ENCODE results near the gene TMEM250.

Gene TMEM250

GRCh38 chr9:136137321-136138265 lies 18.9 kb upstream of the TMEM250 start:
- no peak for DNase-seq (ENCODE audit: insufficient read length)
- TF ChIP-seq POLR2A (IDR thresholded peaks at IDR 0.05; ENCODE audit: low read depth, low read length) (no peak), POLR2AphosphoS5 (IDR thresholded peaks at IDR 0.05; ENCODE audit: low read depth, low read length) (no peak), TAF1 (IDR thresholded peaks at IDR 0.05; ENCODE audit: borderline replicate concordance, low read depth, low read length) (no peak)
- no peak for FAIRE-seq

DNA sequence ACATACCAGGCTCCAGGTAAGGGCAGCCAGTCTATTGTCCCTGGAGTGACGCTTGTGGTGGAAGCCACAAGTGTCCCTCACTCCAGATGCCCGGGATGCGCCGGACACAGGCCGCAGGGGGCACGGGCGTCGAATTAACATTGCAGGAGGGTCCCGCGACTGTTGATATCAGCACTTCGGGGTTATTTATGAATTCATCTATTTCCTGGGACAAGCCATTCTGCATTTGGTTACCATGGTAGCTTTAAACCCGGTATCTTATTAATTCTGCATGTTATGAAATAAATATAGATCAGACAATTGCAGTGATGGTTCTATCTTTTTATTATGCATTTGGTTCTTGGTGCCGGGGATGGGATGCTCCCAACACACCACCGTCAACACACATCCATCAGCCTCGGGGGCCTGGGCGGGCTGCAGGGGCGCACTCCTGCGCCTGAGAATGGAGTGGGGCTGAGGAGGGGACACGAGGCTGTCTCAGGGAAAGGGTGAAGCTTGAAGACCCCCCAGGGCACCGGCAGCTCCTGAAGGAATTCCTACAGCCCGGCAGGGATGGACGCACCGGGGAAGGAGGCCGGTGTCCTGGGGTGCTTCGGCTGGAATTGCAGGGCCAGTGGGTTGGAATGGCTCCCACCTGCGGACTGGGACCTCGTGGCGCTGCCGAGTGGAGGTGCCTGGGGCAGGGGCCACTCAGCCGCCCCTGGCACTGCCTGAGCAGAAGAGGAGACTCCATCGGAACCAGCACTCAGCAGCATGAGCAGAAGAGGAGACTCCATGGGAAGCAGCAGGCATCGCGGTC lies 17.7 kb upstream of the TMEM250 start:
- no peak for TF ChIP-seq POLR2AphosphoS5 (IDR thresholded peaks at IDR 0.05; ENCODE audit: low read depth, low read length)
- TF ChIP-seq POLR2A (IDR thresholded peaks at IDR 0.05; ENCODE audit: low read depth, low read length): no peak
- TF ChIP-seq TAF1 (IDR thresholded peaks at IDR 0.05; ENCODE audit: borderline replicate concordance, low read depth, low read length): no peak
- DNase-seq (ENCODE audit: insufficient read length): no peak
- FAIRE-seq: no peak

DNA sequence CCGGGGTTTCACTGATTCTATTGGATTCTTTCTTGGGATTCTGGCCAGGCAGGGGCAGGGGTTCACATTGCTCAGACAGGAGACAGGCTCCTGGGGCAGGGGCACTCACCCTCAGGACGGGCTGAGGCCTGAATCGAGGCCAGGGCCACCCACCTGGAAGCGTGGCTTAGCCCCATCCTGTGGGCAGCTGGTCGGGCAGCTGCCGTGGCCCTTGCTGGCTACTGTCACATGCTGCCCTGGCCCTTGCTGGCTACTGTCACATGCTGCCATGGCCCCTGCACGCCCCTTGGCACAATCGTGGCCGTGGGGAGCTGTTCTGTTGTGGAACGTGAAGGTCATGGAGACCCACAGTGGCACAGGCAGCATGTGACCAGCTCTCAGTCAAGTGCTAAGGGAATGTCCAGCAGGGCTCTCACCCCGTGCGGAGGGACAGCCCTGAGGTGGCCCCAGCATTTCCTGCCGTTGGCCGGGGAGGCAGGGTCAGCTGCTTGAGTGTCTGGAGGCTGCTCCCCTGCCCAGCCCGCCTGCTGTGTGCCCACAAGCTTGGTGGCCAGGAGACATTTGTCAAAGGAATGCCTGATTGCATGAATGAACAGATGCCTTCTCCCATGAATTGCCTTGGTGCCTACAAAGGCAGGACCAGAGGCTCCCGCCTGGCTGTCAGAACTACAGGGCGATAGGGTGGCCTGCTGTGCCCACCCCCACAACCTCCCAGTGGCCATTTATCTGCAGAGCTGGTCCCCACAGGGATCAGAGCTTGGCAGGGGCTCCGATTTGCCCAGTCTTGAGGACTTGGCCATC lies 16.9 kb upstream of the TMEM250 start:
- TF ChIP-seq TAF1 (IDR thresholded peaks at IDR 0.05; ENCODE audit: borderline replicate concordance, low read depth, low read length) (no peak), POLR2A (IDR thresholded peaks at IDR 0.05; ENCODE audit: low read depth, low read length) (no peak), POLR2AphosphoS5 (IDR thresholded peaks at IDR 0.05; ENCODE audit: low read depth, low read length) (no peak)
- DNase-seq (ENCODE audit: insufficient read length) (no peak), FAIRE-seq (no peak)

- no peak for FAIRE-seq
- DNase-seq (ENCODE audit: insufficient read length): no peak
- TF ChIP-seq POLR2AphosphoS5 (IDR thresholded peaks at IDR 0.05; ENCODE audit: low read depth, low read length) (no peak), TAF1 (IDR thresholded peaks at IDR 0.05; ENCODE audit: borderline replicate concordance, low read depth, low read length) (no peak)
These were observed 15.3 kb upstream of the TMEM250 start for GRCh38 chr9:136133959-136134484.

DNA sequence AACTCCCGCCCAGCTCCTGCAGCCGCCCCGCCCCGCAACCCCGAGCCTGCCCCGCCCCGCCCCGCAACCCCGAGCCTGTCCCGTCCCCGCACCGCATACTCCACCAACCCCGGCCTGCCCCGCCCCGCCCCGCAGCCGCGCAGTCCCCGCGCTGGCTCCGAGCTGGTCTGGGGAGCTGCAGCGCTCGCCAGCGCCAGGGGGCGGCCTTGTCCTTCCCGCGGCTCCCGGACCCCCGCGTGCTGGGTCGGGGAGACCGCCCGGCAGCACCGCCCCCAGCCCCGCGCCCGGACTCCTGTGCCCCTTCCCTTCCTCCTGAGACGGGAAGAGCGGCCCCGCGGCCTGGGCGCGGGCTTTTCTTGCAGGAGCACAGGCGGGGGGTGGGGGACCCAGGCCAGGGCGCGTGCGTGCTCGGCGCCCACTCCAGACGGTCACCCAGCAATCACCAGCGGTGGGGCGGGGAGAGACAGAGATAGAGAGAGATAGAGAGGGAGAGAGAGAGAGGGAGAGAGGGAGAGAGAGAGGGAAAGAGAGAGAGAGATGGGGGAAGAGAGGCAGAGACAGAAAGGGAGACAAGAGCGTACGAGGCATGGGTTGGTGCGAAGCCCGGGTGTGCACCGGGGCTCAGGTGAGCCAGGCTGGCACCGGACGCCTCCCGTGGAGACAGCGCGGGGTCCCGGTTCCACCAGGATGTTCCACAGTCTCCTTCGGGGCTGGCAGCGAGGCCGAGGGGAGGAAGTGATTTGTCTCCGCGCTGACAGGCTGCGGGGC lies 14.7 kb upstream of the TMEM250 start:
- no peak for DNase-seq (ENCODE audit: insufficient read length)
- TF ChIP-seq POLR2AphosphoS5 (IDR thresholded peaks at IDR 0.05; ENCODE audit: low read depth, low read length) (no peak), TAF1 (IDR thresholded peaks at IDR 0.05; ENCODE audit: borderline replicate concordance, low read depth, low read length) (no peak), POLR2A (IDR thresholded peaks at IDR 0.05; ENCODE audit: low read depth, low read length) (no peak)

DNA sequence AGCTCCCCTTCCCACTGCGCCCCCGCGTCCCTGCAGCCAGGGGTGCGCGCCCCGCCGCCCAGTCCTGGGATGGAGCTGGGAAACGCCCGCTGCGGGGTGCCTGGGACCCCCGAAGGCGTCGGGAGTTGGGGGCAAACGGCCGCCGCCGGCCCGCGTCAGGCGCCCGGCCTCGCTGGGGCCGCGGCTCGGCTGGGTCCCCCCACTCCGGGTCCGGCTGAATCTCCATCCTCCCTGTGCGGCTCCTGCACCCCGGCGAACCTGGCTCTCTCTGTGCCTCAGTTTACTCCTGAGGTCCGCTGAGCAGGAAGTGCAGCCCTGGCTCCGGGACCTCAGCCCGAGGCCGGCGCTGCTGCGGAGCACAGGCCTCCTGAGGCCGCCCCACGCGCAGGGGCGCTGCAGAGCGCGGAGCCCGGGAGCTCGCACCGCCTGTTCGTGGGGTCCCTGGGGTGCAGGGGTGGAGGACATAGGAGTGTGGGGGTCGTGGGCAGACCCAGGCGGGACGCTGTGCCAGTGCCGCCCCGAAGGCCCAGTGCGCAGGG lies 13.9 kb upstream of the TMEM250 start:
- DNase-seq (ENCODE audit: insufficient read length) (no peak), FAIRE-seq (no peak)
- no peak for TF ChIP-seq TAF1 (IDR thresholded peaks at IDR 0.05; ENCODE audit: borderline replicate concordance, low read depth, low read length)
- no peak for TF ChIP-seq POLR2AphosphoS5 (IDR thresholded peaks at IDR 0.05; ENCODE audit: low read depth, low read length)
- no peak for TF ChIP-seq POLR2A (IDR thresholded peaks at IDR 0.05; ENCODE audit: low read depth, low read length)

More for the DNA sequence above, 14.7 kb upstream of the TMEM250 start:
- no peak for FAIRE-seq

DNA sequence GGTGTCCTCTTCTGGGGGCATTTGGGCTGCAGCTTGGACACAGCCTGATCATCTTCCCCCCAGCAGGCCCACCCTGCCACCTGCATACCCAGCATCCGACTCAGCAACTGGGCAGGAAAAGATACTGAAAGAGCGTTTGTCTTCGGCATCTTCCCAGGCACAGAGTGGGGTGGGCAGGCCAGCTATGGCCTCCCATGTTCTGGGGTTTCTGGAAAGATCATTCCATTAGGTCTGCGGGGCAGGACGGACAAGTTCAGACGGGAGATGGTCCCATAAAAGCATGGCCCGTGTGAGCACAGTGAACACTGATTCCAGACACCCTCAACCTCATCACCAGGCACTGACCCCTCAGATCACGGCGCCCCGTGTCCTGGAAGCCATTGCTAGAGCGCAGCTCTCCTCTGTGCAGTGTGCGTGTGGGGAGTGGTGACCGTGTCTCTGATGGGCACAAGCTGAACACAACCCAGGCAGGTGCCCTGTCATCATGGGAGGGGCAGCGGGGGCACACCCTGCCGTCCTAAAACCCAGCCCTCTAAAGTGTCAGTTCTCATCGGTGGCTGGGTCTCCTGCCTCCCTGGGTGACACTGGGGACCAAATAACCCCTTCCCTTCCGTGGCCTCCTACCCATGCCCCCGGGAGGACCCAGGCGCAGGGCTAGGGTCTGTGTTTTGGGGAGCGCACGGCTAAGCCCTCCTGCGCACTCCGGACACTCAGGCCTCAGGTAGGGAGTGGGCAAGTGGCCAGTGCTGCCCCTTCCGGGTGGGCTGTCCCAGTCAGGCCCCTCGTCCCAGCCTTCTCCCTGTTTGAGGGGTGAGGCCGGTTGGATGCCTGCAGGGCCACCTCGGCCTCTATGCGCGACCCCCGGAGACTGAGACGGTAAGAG lies 13.2 kb upstream of the TMEM250 start:
- DNase-seq (ENCODE audit: insufficient read length) (no peak), FAIRE-seq (no peak)
- TF ChIP-seq POLR2AphosphoS5 (IDR thresholded peaks at IDR 0.05; ENCODE audit: low read depth, low read length): no peak
- TF ChIP-seq POLR2A (IDR thresholded peaks at IDR 0.05; ENCODE audit: low read depth, low read length): no peak
- TF ChIP-seq TAF1 (IDR thresholded peaks at IDR 0.05; ENCODE audit: borderline replicate concordance, low read depth, low read length): no peak

GRCh38 chr9:136129176-136129575 lies 10.5 kb upstream of the TMEM250 start:
- TF ChIP-seq POLR2A (IDR thresholded peaks at IDR 0.05; ENCODE audit: low read depth, low read length) (no peak), POLR2AphosphoS5 (IDR thresholded peaks at IDR 0.05; ENCODE audit: low read depth, low read length) (no peak), TAF1 (IDR thresholded peaks at IDR 0.05; ENCODE audit: borderline replicate concordance, low read depth, low read length) (no peak)
- DNase-seq (ENCODE audit: insufficient read length): no peak
- FAIRE-seq: no peak

GRCh38 chr9:136128436-136128835 lies 9.8 kb upstream of the TMEM250 start:
- no peak for DNase-seq (ENCODE audit: insufficient read length)
- FAIRE-seq: no peak
- TF ChIP-seq POLR2A (IDR thresholded peaks at IDR 0.05; ENCODE audit: low read depth, low read length) (no peak), TAF1 (IDR thresholded peaks at IDR 0.05; ENCODE audit: borderline replicate concordance, low read depth, low read length) (no peak), POLR2AphosphoS5 (IDR thresholded peaks at IDR 0.05; ENCODE audit: low read depth, low read length) (no peak)

Measured in GM12892 (cell line).